Measurements from ENCODE around the gene NCF4.

The NCF4 gene

DNA sequence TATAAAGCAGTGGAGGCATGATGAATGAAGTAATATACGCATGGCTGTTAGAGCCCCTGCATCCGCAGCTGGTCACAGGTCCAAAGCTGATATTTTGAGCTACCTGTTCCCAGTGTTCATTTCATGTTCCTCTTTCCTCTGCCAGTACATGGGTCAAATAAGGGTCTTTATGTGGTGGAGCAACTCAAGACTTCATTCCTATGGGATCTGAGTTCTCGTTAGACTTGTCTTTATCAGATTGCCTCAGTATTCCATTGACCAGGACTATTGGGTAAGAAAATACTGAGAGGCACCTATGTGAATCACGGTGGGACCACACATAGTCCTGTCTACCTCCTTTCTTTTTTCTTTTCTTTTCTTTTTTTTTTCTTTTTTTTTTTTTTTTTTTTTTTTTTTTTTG is 25.2 kb downstream of the NCF4 start:
- TF ChIP-seq, protein P1, sequence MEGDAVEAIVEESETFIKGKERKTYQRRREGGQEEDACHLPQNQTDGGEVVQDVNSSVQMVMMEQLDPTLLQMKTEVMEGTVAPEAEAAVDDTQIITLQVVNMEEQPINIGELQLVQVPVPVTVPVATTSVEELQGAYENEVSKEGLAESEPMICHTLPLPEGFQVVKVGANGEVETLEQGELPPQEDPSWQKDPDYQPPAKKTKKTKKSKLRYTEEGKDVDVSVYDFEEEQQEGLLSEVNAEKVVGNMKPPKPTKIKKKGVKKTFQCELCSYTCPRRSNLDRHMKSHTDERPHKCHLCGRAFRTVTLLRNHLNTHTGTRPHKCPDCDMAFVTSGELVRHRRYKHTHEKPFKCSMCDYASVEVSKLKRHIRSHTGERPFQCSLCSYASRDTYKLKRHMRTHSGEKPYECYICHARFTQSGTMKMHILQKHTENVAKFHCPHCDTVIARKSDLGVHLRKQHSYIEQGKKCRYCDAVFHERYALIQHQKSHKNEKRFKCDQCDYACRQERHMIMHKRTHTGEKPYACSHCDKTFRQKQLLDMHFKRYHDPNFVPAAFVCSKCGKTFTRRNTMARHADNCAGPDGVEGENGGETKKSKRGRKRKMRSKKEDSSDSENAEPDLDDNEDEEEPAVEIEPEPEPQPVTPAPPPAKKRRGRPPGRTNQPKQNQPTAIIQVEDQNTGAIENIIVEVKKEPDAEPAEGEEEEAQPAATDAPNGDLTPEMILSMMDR (IDR thresholded peaks at IDR 0.05; ENCODE audit: low read depth, low read length): no peak

DNA sequence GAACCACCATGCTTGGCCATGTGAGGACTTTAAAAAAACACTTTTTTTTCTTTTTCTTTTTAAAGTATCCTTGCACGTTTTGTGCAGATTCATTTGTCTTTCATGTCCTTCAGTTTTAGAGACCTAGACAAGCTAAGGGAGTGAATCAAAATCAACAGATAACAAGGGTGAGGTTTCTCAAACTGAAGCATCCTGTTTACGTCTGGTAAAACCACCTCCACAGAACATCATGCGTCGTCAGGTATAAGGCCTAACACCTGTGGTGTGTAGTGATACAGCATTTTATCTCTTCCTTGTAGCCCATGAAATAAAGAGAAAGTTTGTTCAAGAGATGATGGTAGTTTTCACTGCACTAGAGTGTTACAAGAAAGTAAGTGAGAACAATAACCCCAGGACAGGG is 26.4 kb downstream of the NCF4 start:
- TF ChIP-seq, protein P1 (IDR thresholded peaks at IDR 0.05; ENCODE audit: low read depth, low read length): no peak
- no peak for DNase-seq (ENCODE audit: extremely low read depth, low read depth)

More for the DNA sequence above, 25.2 kb downstream of the NCF4 start:
- no peak for DNase-seq (ENCODE audit: extremely low read depth, low read depth)

DNA sequence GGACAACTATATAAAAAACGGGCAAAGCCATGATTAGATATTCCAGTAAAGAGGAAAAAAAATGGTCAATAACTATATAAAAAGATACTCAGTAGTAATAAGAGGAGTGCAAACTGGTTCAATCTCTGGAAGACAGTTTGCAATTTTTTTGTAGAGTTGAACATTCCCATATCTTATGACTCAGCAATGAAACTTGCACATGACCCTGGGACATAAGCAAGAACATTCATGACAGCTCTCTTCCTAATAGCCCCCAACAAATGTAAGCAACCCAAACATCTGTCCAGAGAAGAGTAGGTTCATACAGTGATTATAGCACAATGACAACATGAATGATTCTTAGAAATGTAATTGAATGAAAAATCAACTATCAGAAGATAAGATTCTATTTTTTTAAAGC is 30.8 kb downstream of the NCF4 start:
- DNase-seq (ENCODE audit: extremely low read depth, low read depth): no peak
- TF ChIP-seq, protein P1 (IDR thresholded peaks at IDR 0.05; ENCODE audit: low read depth, low read length): no peak

DNA sequence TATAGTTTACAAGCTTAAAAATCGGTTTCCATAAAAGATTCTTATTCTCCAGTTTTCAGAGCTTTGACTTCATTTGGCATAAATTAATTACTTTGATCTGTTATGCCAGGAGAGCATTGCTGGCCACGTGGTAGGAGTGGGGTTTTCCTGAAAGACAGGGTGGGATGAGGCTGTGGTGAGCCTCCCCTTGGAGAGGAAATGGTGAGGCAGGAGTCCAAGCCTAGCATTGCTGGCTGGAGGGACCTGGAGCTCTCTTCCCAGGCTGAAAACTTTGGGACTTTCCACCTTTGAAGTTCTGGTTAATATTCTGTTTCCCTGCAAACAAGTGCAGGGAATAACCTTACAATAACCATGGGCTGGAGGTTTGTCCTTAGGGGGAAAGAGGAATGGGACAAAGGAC is 31.5 kb downstream of the NCF4 start:
- no peak for DNase-seq (ENCODE audit: extremely low read depth, low read depth)
- TF ChIP-seq, protein P1 (IDR thresholded peaks at IDR 0.05; ENCODE audit: low read depth, low read length): no peak

DNA sequence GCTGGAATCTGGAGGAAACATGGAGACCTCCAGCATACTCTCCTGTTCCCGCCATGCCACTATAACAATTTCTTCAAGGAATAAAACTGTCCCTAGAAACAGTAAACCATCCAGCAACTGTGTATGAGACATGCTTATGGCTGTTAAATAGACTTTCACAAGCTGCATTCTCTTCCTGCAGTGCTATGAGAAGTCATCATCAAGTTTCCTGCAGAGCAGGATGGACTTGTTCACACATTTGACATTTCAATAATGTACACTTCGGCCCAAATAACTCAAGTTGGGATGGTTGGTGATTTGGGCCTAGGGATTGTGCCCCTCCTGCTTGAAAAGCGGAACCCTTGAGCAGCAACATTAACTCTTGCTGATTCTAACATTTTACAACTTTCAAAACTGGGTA is 32.5 kb downstream of the NCF4 start:
- TF ChIP-seq, protein P1 (IDR thresholded peaks at IDR 0.05; ENCODE audit: low read depth, low read length): no peak
- no peak for DNase-seq (ENCODE audit: extremely low read depth, low read depth)

DNA sequence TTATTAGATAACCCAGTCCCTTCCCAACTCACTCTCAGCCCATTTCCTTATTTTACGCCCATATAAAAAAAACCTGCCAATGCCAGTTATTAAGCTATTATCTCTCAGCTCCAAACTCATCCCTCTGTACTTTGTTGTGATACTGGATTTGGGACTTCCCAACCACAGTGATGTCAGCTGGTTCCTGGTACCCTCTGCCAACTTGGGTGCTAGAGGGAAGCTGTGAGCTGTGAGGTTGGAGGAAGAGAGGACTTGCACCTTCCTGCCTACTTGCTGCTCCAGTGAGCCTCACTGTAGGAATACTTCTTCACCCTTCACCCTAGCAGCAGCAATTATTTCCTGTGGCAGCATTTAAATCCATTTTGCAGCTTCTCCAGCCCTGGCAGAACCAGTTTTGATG is 33.5 kb downstream of the NCF4 start:
- no peak for DNase-seq (ENCODE audit: extremely low read depth, low read depth)
- TF ChIP-seq, protein P1 (IDR thresholded peaks at IDR 0.05; ENCODE audit: low read depth, low read length): no peak

DNA sequence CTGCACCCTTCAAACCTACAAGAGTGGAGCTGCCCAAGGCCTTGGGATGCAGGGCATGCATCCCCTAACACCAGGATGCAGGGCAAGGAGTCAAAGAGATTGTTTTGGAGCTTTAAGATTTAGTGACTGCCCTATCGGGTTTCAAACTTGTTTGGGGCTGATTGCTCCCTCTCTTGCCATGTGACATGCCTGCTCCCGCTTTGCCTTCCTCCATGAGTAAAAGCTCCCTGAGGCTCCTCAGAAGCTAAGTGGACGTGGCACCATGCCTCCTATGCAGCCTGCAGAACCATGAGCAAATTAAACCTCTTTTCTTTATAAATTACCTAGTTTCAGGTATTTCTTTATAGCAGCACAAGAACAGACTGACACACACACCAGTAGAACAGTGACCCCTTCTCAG is 36.8 kb downstream of the NCF4 start:
- no peak for DNase-seq (ENCODE audit: extremely low read depth, low read depth)
- TF ChIP-seq, protein P1 (IDR thresholded peaks at IDR 0.05; ENCODE audit: low read depth, low read length): no peak

Data from AG09319 (cell line).